Vagina (tissue), 2 donors: ENCODE data around the gene LPIN3.

Source experiments
- POLR2A ChIP-seq, 2 donors: fragments of 450-650 bp; IDR thresholded peaks; one replicate each; pipeline ENCODE4 v1.6.1; 2017; ENCODE audit warnings: antibody characterized with exemption in 2 of 2, mild to moderate bottlenecking in 2 of 2, moderate library complexity in 2 of 2
- POLR2AphosphoS5 ChIP-seq, 2 donors: sonication (generic); formaldehyde crosslinking; IDR thresholded peaks; one replicate each; pipeline ENCODE4 v1.9.0; 2017; ENCODE audit warnings: antibody characterized with exemption in 2 of 2, mild to moderate bottlenecking in 2 of 2, low read depth in 1 of 2; ENCODE audit not compliant: insufficient read depth in 1 of 2
- TF ChIP-seq, protein P1 (sequence below), 3 experiments: fragments of 450-650 bp in 2 of 3; fragments of 200-600 bp in 1 of 3; sonication (generic) in 1 of 3; IDR thresholded peaks; one replicate each; pipeline ENCODE4 v1.5.1; 2017 to 2019; ENCODE audit warnings: antibody characterized with exemption in 3 of 3, mild to moderate bottlenecking in 2 of 3, moderate library complexity in 2 of 3

DNA sequence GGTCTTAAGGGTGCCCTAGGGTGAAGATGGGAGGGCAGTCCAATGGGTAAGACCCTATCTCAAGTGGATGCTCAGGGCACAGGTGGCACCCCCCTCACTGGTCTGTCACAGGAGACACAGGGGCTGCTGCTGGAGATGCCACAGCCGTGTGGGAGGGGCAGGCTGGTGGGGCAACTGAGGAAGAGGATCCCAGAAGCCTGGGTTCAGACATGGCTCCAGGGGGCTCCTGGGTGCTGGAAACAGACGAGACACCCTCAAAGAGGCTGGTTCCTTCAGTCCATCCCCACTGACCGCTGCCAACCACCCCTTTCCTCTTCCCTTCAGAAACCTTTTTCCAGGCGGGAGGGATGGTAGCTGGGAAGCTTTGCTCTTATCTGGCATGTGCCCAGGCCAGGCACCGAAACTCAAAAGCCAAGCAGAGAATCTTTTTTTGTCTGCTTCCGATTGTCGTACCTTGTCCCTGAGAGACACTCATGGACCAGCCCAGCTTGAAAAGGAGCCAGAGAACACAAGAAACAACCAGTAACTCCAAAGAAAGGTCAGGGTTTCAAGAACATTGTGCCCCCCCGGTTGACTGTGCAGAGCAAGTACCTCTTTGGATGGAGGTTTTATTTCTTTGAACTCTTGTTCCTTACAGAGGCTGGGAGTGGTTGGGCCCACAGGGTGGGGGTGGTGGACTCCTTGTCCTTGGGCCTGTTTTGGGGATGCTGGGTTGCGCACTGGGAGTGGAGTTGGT lies 54.5 kb downstream of the LPIN3 start:
- no peak for TF ChIP-seq POLR2A (IDR thresholded peaks at IDR 0.05)
- TF ChIP-seq, protein P1, sequence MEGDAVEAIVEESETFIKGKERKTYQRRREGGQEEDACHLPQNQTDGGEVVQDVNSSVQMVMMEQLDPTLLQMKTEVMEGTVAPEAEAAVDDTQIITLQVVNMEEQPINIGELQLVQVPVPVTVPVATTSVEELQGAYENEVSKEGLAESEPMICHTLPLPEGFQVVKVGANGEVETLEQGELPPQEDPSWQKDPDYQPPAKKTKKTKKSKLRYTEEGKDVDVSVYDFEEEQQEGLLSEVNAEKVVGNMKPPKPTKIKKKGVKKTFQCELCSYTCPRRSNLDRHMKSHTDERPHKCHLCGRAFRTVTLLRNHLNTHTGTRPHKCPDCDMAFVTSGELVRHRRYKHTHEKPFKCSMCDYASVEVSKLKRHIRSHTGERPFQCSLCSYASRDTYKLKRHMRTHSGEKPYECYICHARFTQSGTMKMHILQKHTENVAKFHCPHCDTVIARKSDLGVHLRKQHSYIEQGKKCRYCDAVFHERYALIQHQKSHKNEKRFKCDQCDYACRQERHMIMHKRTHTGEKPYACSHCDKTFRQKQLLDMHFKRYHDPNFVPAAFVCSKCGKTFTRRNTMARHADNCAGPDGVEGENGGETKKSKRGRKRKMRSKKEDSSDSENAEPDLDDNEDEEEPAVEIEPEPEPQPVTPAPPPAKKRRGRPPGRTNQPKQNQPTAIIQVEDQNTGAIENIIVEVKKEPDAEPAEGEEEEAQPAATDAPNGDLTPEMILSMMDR (IDR thresholded peaks at IDR 0.05), result no peak
- no peak for TF ChIP-seq POLR2AphosphoS5 (IDR thresholded peaks at IDR 0.05; ENCODE audit: insufficient read depth in 1 of 2, low read depth in 1 of 2)
